ENCODE results near the gene NPAS2. TPM values are rescaled to one million over a fixed set of nuclear protein-coding genes. Genes with fewer than 3 reads are reported as not detected.

The NPAS2 gene
- total RNA-seq, 2 experiments from 2014 or later = 5.5 to 6.2 TPM

DNA sequence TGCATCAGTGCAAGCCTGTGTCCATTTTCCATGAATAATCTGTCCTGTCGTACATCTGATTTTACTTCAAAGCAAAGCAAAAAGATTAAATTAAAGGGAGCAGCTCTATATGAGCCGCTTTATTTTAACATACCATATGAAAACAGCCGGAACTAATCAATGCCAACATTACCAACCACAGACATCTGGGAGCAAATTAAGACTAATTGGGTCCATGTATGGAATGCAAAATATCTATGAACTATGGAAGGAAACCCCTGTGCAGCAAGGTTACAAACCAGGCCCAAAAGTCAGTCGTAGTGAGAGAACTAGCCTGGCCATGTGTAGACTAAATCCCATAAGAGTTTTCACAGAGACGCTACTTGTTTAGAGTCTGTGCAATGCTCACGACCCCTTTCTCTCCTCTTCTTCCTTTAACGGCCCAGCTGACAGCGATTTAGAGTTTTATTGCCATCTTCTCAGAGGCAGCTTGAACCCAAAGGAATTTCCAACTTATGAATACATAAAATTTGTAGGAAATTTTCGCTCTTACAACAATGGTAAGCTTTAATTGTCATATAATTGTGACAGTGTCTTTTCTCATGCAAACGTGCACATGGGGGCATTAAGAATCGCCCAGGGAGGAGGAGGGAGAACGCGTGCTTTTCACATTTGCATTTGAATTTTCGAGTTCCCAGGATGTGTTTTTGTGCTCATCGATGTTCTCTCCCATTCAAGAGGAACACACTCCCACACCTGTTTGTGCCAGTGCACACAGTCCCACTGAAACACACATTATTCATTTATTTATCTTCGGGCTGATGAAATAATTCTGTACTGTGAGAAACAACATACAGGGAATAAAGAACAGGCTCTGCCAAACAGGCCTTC is 129.2 kb downstream of the NPAS2 start:
- Mint-ChIP-seq H3K4me3 (no peak overlapping the region), H3K27me3 (ENCODE audit: low read depth) (peaks cover 3% of the 10 kb centered on the region), H3K27ac (no peak overlapping the region), H3K36me3 (ENCODE audit: low read depth) (no peaks in the 10 kb centered on the region), H3K4me1 (ENCODE audit: low read depth) (peaks cover 26% of the 10 kb centered on the region), H3K9me3 (ENCODE audit: insufficient read depth) (no peaks in the 10 kb centered on the region)
- ChIA-PET POLR2A (interaction anchor here (0.7 kb wide), 1 partner anchor 237 kb away, joined by 3 read pairs; no protein-coding TSS in a partner anchor), CTCF (interaction anchor here (0.7 kb wide), 1 partner anchor 30 kb away, joined by 4 read pairs; no protein-coding TSS in a partner anchor)
- no peak for ATAC-seq
- DNase-seq = no peak

GRCh38 chr2:100952512-100952911 is 132.6 kb downstream of the NPAS2 start:
- Mint-ChIP-seq H3K4me3 (no peak overlapping the region), H3K36me3 (ENCODE audit: low read depth) (no peaks in the 10 kb centered on the region), H3K9me3 (ENCODE audit: insufficient read depth) (no peaks in the 10 kb centered on the region), H3K4me1 (ENCODE audit: low read depth) (peaks cover 27% of the 10 kb centered on the region), H3K27me3 (ENCODE audit: low read depth) (no peaks in the 10 kb centered on the region), H3K27ac (no peak overlapping the region)
- ChIA-PET CTCF (no interaction called here), POLR2A (no interaction called here)
- ATAC-seq (peak; percentile 40), DNase-seq (no peak)

- peak; percentile 58 for DNase-seq
- POLR2A ChIA-PET = no interaction called here
- ATAC-seq = peak; percentile 61
Measured at GRCh38 chr2:100953406-100954043, 133.6 kb downstream of the NPAS2 start.

DNA sequence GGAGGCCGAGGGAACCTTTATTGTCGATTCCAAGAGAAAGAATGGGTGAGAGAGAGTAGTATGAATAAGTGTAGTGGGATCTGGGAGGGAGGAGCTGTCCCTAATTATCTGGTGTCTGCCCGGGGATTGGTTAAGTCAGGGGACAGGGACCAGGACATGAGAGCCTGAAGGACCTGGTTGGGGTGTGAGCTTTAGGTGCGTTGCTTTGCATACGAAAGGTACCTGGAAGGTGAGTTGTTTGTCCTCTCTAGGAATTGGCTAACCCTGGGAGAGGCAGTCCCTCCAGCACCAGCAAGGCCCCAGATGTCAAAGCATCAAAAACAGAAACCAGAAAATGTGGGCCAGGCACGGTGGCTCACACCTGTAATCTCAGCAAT is 134.1 kb downstream of the NPAS2 start:
- POLR2A ChIA-PET = no interaction called here
- H3K27me3 Mint-ChIP-seq (ENCODE audit: low read depth) = no peaks in the 10 kb centered on the region
- CTCF ChIA-PET = no interaction called here
- no peak overlapping the region for H3K4me3 Mint-ChIP-seq
- no peaks in the 10 kb centered on the region for H3K36me3 Mint-ChIP-seq (ENCODE audit: low read depth)
- ATAC-seq = peak; percentile 11
- peaks cover 27% of the 10 kb centered on the region for H3K4me1 Mint-ChIP-seq (ENCODE audit: low read depth)
- H3K27ac Mint-ChIP-seq = peak overlapping the region; percentile 16
- no peak for DNase-seq
- no peaks in the 10 kb centered on the region for H3K9me3 Mint-ChIP-seq (ENCODE audit: insufficient read depth)

More at GRCh38 chr2:100953406-100954043, 133.6 kb downstream of the NPAS2 start:
- H3K4me3 Mint-ChIP-seq = no peak overlapping the region
- H3K9me3 Mint-ChIP-seq (ENCODE audit: insufficient read depth) = no peaks in the 10 kb centered on the region
- H3K4me1 Mint-ChIP-seq (ENCODE audit: low read depth) = peaks cover 27% of the 10 kb centered on the region
- CTCF ChIA-PET = no interaction called here
- peak overlapping the region; percentile 16 for H3K27ac Mint-ChIP-seq
- no peaks in the 10 kb centered on the region for H3K27me3 Mint-ChIP-seq (ENCODE audit: low read depth)
- H3K36me3 Mint-ChIP-seq (ENCODE audit: low read depth) = no peaks in the 10 kb centered on the region

GRCh38 chr2:100955226-100955625 is 135.3 kb downstream of the NPAS2 start:
- H3K4me3 Mint-ChIP-seq = no peak overlapping the region
- H3K27ac Mint-ChIP-seq = no peak overlapping the region
- ATAC-seq (no peak), DNase-seq (no peak)
- no peaks in the 10 kb centered on the region for H3K27me3 Mint-ChIP-seq (ENCODE audit: low read depth)
- H3K36me3 Mint-ChIP-seq (ENCODE audit: low read depth) = no peaks in the 10 kb centered on the region
- ChIA-PET POLR2A (no interaction called here), CTCF (no interaction called here)
- peaks cover 27% of the 10 kb centered on the region for H3K4me1 Mint-ChIP-seq (ENCODE audit: low read depth)
- no peaks in the 10 kb centered on the region for H3K9me3 Mint-ChIP-seq (ENCODE audit: insufficient read depth)

- Mint-ChIP-seq H3K27ac (no peak overlapping the region), H3K4me3 (no peak overlapping the region), H3K36me3 (ENCODE audit: low read depth) (no peaks in the 10 kb centered on the region), H3K27me3 (ENCODE audit: low read depth) (no peaks in the 10 kb centered on the region), H3K4me1 (ENCODE audit: low read depth) (peaks cover 27% of the 10 kb centered on the region), H3K9me3 (ENCODE audit: insufficient read depth) (no peaks in the 10 kb centered on the region)
- DNase-seq (no peak), ATAC-seq (no peak)
- POLR2A ChIA-PET = no interaction called here
- CTCF ChIA-PET = no interaction called here
Measured at GRCh38 chr2:100956081-100956480, 136.1 kb downstream of the NPAS2 start.

DNA sequence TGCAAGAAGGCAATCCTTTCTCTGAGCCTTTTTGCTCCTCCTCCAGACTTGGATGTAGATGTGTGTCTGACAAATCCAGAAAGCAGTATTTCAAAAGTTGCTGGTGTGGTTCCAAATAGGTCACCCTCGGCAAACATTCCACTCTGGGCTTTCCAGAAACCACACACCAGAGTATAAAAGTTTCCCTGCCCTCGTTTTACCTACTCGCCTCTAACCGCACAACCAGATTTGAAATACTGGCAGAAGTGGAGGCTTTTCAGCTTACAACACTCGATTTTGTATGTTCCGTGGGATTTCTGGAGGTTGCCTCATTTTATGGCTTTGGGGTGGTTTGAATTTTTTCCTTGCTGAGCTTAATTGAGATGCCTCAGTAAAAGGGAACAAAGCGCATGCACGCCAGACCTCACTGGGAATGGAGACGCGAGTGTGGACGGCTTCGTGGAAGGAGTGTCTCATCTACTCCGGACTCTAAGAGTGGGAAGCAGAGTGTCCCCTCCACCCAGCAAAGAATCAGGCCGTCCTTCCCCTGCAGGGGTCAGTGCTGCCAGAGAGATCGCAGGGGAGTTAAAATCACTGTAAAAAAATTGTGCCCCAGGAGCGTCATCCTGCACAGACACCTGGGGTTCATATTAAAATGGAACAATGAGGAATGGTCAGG is 138.2 kb downstream of the NPAS2 start:
- no peaks in the 10 kb centered on the region for H3K27me3 Mint-ChIP-seq (ENCODE audit: low read depth)
- DNase-seq (no peak), ATAC-seq (no peak)
- no peak overlapping the region for H3K27ac Mint-ChIP-seq
- peaks cover 11% of the 10 kb centered on the region for H3K4me1 Mint-ChIP-seq (ENCODE audit: low read depth)
- CTCF ChIA-PET = no interaction called here
- POLR2A ChIA-PET = interaction anchor here (0.6 kb wide), 1 partner anchor 590 kb away, joined by 4 read pairs; no protein-coding TSS in a partner anchor
- no peaks in the 10 kb centered on the region for H3K9me3 Mint-ChIP-seq (ENCODE audit: insufficient read depth)
- no peaks in the 10 kb centered on the region for H3K36me3 Mint-ChIP-seq (ENCODE audit: low read depth)
- no peak overlapping the region for H3K4me3 Mint-ChIP-seq

DNA sequence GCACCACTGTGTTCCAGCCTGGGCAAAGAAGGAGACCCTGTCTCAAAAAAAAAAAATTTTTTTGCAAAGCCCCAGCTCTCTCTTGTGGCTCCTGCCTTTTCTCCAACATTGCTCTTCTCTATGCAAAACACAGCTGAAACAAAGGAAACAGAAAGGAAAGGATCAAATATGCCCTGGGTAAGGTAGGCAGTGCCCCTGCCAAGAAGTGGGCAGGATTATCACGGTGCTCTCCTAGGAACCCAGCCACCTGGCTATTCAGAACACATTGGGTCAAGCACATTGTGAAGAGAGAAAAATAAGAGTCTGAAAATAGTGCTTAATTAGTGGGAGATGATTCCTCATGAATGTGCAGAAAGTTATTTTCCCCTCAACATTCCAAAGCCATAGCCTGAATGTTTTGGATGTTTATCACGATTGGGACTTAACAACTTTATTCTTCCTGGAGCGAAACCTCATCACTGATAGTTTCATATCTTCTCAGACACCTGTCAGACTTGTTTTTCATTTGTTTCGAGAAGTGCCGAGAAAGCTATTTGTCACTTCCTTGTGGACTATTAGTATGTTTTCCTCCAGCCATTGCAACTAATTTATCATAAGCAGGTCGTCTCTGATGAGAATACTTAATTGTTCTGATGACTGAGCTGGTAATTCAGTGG is 139.4 kb downstream of the NPAS2 start:
- ATAC-seq (no peak), DNase-seq (no peak)
- ChIA-PET POLR2A (interaction anchor here (0.6 kb wide), 1 partner anchor 9 kb away, joined by 3 read pairs; no protein-coding TSS in a partner anchor), CTCF (no interaction called here)
- no peak overlapping the region for H3K4me3 Mint-ChIP-seq
- no peaks in the 10 kb centered on the region for H3K27me3 Mint-ChIP-seq (ENCODE audit: low read depth)
- no peaks in the 10 kb centered on the region for H3K9me3 Mint-ChIP-seq (ENCODE audit: insufficient read depth)
- H3K36me3 Mint-ChIP-seq (ENCODE audit: low read depth) = no peaks in the 10 kb centered on the region
- peaks cover 7% of the 10 kb centered on the region for H3K4me1 Mint-ChIP-seq (ENCODE audit: low read depth)
- no peak overlapping the region for H3K27ac Mint-ChIP-seq

GRCh38 chr2:100960688-100961087 is 140.7 kb downstream of the NPAS2 start:
- H3K27me3 Mint-ChIP-seq (ENCODE audit: low read depth) = no peaks in the 10 kb centered on the region
- H3K9me3 Mint-ChIP-seq (ENCODE audit: insufficient read depth) = no peaks in the 10 kb centered on the region
- H3K4me3 Mint-ChIP-seq = no peak overlapping the region
- DNase-seq (no peak), ATAC-seq (no peak)
- H3K4me1 Mint-ChIP-seq (ENCODE audit: low read depth) = peaks cover 9% of the 10 kb centered on the region
- ChIA-PET CTCF (no interaction called here), POLR2A (no interaction called here)
- no peaks in the 10 kb centered on the region for H3K36me3 Mint-ChIP-seq (ENCODE audit: low read depth)
- no peak overlapping the region for H3K27ac Mint-ChIP-seq

DNA sequence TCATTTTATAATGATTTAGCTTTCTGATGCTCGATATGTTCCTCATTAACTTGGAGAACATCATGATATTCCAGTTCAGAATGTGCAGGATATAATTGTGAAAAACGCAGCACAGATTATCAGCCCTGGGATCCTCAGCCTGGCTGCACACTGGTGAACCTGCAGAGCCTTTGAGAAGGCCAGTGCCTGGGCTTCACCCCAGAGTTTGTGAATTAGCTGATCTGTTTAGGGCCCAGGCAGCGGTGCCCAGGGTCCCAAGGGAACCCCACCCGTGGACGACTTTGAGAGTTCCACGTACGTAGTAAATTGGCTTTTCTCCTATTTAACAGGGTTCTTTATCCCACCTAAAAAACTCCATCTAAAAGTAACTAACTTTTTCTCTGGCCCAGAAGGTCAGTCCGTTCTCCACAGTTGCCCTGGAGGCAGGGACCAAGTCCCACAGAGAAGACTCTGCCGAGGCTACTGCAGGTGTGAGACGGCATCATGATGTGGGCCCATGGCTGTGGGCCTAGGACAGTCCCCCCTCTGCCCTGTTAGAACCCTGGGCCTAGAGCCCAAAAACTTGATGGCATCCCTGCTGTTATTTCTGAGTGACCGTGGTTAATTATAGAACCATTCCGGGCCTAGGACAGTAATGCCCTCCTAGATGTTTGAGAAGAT is 142.6 kb downstream of the NPAS2 start:
- ChIA-PET POLR2A (no interaction called here), CTCF (no interaction called here)
- H3K27ac Mint-ChIP-seq = no peak overlapping the region

DNA sequence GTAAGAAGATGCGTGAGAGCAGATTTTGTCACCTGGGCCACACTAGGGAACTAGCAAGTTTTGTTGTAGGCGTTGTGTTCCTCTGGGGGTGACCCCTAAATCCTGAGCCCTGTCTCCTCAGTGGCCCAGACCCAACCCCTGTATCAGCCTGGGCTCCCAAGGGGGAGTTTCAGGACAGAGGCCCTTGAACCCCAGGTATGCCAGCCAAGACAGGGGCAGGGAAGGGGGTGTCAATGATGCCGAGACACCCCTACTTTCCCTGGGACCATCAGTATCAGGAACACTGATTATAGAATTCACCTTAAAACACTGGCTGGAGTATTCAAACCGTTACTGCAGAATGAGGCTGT is 143.1 kb downstream of the NPAS2 start:
- Mint-ChIP-seq H3K36me3 (ENCODE audit: low read depth) (no peaks in the 10 kb centered on the region), H3K27me3 (ENCODE audit: low read depth) (no peaks in the 10 kb centered on the region), H3K4me1 (ENCODE audit: low read depth) (peaks cover 8% of the 10 kb centered on the region), H3K4me3 (no peak overlapping the region), H3K9me3 (ENCODE audit: insufficient read depth) (no peaks in the 10 kb centered on the region), H3K27ac (no peak overlapping the region)
- ATAC-seq (no peak), DNase-seq (no peak)
- POLR2A ChIA-PET = no interaction called here
- CTCF ChIA-PET = no interaction called here

More for the DNA sequence above, 142.6 kb downstream of the NPAS2 start:
- H3K9me3 Mint-ChIP-seq (ENCODE audit: insufficient read depth) = no peaks in the 10 kb centered on the region
- DNase-seq (no peak), ATAC-seq (no peak)
- H3K4me1 Mint-ChIP-seq (ENCODE audit: low read depth) = peaks cover 8% of the 10 kb centered on the region
- no peaks in the 10 kb centered on the region for H3K27me3 Mint-ChIP-seq (ENCODE audit: low read depth)
- no peak overlapping the region for H3K4me3 Mint-ChIP-seq
- no peaks in the 10 kb centered on the region for H3K36me3 Mint-ChIP-seq (ENCODE audit: low read depth)
